CD4-positive, alpha-beta T cell treated with Interferon alpha-2 for 1 hour (primary cell): ENCODE results near the gene SLC25A22.

Source experiments
- DNase-seq, 2 donors: peaks; one replicate each; pipeline ENCODE4 v3.0.0-alpha.2; 2020 to 2022

The SLC25A22 gene

DNA sequence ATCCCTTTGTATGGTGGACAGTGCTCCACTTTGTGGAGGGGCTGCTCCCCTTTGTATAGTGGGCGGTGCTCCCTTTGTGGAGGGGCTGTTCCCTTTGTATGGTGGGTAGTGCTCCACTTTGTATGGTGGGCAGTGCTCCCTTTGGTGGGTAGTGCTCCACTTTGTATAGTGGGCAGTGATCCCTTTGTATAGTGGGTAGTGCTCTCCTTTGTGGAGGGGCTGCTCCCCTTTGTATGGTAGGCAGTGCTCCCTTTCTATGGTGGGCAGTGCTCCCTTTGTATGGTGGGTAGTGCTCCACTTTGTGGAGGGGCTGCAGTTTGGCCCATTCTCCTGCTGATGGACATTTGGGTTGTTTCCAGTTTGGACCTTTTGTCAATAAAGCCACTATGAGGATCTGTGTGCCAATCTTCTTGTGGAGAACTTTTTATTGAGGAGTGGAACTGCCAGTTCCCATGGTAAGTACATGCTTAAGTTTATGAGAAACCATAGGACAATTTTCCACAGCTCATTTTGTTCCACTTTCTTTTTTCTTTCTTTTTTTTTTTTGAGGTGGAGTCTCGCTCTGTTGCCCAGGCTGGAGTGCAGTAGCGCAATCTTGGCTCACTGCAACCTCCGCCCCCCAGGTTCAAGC lies 55.4 kb downstream of the SLC25A22 start:
- no peak for DNase-seq

DNA sequence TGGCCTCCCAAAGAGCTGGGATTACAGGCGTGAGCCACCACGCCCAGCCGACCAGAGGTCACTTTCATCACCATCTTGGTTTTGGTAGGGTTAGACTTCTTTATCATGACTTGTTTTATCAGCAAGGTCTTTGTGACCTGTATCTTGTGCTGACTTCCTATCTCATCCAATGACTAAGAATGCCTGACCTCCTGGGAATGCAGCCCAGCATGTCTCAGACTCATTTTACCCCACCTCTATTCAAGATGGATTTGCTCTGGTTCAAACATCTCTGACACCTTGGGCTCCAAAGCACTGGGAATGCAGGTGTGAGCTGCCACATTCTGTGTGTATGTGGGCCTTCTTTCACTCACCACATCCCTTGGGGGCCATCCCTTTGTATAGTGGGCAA lies 55.9 kb downstream of the SLC25A22 start:
- DNase-seq, result no peak
